NOMO-1 treated with DMSO at 0.1 percent for 48 hours (cell line): ENCODE data around the gene TBC1D23.
"Not testable (repeated sequence)": the region's sequence is repeated elsewhere in the genome, so short reads cannot be mapped to it uniquely, and the experiment has no call there.

ENCODE experiments used
- DNase-seq: peaks from one replicate; lab custom pipeline; 2025; ENCODE audit not compliant: unreplicated experiment; lab: John Stamatoyannopoulos, UW

TBC1D23 gene

GRCh38 chr3:100260685-100261484 is at the start of gene TBC1D23:
TBC1D23 (plus strand) TSS chr3:100260992; CDS start chr3:100261019, 27 bp downstream.
- peak; percentile 100 for DNase-seq

- no peak for DNase-seq
Observed at GRCh38 chr3:100213891-100214573, 46.8 kb upstream of the TBC1D23 start.

- DNase-seq, result no peak
Observed at GRCh38 chr3:100214574-100214964, 46.2 kb upstream of the TBC1D23 start.

DNA sequence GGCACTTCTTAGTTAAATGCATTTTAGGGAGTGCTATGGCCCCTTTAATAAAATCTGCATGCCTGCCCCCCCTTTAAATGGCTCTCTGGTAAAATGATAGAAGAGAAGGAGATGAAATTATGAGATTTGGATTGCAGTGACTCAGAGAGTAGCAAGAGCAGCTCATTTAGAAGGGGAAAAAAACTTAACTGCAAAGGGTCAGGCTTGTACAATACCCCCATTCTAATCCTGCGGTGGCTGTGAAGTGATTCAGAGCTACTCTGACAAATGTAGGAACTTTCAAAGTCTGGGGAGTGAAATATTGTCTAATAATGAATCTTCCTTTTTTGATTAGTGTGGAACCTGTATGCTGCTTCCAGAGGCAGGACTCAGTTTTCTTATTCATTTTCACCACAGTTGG is 44.1 kb upstream of the TBC1D23 start:
- DNase-seq, result no peak

DNA sequence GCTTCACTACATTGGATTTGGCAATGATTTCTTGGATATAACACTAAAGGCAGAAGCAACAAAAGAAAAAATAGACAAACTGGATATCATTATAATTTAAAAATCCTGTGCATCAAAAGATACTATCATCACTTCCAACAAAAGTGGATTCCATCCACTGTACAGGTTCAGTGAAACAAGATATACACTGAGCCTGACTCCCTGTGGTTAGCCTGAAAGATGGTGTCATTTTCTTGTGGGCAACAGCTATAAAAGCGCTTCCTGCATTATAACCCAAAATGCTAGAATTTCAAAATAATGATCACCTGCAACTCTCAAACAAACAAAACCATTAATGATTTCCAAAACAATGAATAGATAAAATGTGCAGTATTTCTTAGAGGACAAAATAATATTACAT is 39.6 kb upstream of the TBC1D23 start:
- DNase-seq, result peak; percentile 6

GRCh38 chr3:100225193-100225592 is 35.6 kb upstream of the TBC1D23 start:
- DNase-seq, result no peak

DNA sequence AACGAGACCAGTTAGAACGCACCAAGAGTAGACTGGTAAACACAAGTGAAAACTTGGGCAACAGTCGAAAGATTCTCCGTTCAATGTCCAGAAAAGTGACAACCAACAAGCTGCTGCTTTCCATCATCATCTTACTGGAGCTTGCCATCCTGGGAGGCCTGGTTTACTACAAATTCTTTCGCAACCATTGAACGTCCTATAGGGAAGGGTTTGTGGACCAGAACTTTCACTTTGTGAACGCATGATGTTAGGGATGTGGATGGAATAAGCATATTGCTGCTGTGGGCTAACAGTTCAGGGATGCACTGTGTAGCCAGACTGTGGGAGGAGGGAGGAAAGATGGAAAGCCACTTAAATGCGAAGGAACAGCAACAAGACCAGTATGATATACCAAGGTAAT is 34.9 kb upstream of the TBC1D23 start:
- DNase-seq, result no peak

- no peak for DNase-seq
Observed at GRCh38 chr3:100226712-100227429, 33.9 kb upstream of the TBC1D23 start.

DNA sequence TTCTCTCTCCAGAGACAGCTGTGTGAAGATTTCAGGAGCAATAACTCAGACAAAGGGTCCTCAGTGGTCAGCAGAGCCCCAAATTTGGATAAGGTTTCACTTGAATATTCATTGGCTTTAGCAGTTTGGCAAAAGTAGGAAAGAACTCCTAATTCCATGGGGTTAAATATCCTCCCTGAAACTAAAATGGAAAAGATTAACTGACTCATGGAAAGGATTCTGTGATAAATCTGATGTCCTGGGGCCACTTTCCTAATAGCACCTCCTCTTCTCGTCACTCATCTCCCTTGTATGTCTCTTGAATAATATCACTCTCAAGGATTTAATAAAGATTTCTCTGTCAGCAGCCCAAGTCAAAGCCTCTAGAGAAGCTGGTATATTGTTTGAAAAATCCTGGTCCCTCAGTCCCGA is 33.3 kb upstream of the TBC1D23 start:
- no peak for DNase-seq

DNA sequence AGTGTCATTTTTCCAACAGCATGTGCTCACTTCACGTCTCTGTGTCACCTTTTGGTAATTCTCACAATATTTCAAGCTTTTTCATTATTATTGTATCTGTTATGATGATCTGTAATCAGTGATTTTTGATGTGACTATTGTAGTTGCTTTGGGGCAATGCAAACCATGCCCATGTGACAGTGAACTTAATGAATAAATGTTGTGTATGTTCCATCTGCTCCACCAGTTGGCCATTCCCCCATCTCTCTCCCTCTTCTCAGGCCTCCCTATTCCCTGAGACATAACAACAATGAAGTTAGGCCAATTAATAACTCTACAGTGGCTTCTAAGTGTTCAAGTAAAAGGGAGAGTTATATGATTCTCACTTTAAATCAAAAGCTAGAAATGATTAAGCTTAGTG is 32.5 kb upstream of the TBC1D23 start:
- DNase-seq, result no peak

DNA sequence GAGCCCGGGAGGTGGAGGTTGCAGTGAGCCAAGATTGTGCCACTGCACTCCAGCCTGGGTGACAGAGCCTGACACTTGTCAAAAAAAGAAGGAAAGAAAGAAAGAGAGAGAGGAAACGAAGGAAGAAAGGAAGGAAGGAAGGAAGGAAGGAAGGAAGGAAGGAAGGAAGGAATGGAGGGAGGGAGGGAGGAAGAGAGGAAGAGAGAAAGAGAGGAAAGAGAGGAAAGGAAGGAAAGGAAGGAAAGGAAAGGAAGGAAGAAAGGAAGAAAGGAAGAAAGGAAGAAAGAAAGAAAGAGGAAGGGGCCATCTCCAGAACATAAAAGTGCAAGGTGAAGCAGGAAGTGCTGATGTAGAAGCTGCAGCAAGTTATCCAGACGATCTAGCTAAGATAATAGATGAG is 31.6 kb upstream of the TBC1D23 start:
- DNase-seq, result not testable (repeated sequence)

DNA sequence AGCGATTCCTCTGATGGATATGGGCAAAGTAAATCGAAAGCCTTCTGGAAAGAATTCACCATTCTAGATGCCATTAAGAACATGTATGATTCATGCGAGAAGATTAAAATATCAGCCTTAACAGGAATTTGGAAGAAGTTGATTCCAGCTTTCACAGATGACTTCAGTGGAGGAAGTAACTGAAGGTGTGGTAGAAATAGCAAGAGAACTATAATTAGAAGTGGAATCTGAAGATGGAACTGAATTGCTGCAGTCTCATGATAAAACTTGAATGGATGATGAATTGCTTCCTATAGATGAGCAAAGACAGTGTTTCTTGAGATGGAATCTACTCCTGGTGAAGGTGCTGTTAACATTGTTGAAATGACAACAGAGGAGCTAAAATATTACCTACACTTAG is 30.1 kb upstream of the TBC1D23 start:
- DNase-seq, result no peak

DNA sequence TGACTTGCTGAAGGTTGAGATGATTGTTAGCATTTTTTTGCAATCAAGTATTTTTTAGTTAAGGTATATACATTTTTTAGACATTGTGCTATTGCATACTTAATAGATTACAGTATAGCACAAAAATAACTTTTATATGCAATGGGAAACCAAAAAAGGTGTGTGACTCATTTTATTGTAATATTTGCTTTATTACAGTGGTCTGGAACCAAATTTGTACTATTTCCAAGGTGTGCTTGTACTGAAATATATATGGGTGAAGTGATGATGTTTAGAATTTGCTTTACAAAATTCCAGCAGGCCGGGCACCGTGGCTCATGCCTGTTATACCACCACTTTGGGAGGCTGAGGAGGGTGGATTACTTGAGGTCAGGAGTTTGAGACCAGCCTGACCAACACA is 29.1 kb upstream of the TBC1D23 start:
- no peak for DNase-seq

GRCh38 chr3:100234364-100234763 is 26.4 kb upstream of the TBC1D23 start:
- no peak for DNase-seq

- no peak for DNase-seq
Observed at GRCh38 chr3:100238599-100238998, 22.2 kb upstream of the TBC1D23 start.

GRCh38 chr3:100242471-100242870 is 18.3 kb upstream of the TBC1D23 start:
- DNase-seq, result not testable (repeated sequence)

- no peak for DNase-seq
Observed at GRCh38 chr3:100244264-100244663, 16.5 kb upstream of the TBC1D23 start.

DNA sequence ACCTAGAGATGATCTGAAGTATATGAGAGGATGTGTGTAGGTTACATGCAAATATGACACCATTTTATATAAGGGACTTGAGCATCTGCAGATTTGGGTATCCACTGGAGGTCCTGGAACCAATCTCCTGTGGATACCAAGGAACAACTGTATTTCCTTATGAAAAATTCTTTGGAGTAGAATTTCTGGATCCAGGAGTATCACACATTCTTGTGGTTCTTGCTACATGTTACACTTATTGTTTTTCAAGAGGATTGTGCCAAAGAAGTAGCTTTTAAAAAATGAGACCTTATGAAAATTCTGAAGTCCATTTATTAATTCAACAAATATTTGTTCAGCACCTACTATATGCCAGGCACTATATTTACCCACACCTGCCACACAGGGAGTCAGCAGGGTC is 15.7 kb upstream of the TBC1D23 start:
- no peak for DNase-seq

- DNase-seq, result no peak
Observed at GRCh38 chr3:100245927-100246326, 14.9 kb upstream of the TBC1D23 start.

DNA sequence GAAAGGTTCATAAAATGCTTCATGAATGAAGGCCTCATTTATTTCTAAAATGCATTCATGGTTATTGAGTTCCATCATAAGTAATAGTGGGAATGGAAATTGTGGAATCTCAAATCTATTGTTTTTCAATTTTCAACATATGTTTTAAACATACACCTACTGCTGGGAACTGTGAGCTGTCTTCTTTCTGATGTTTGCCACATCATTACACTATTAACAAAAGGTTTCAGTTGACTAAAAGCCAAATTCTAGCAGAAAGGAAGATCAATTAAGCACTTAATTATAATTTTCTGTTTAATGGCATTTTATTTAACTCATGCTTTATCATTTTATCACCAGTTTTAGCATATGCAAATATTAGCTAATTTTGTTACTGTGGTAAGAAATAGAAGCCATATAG is 13.8 kb upstream of the TBC1D23 start:
- no peak for DNase-seq

DNA sequence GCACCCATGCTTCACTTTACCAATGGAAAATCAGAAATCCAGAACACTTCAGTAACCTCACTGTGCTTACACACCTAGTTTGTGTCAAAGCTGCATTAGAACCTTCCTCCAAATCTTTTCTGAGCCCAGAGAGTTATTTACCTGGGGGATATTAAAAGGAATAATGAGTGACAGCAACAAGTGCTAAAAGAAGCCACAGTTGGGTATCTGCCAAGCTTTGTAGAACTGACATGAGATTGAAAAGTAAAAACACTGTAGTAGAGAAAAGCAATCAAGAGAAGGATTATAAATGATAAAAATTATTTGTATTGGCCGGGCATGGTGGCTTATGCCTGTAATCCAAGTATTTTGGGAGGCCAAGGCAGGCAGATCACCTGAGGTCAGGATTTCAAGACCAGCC is 8.8 kb upstream of the TBC1D23 start:
- no peak for DNase-seq
